T-helper 2 cell treated with Interferon-gamma antibody and Interleukin-4, amounts not matched to agents 100 ng/mL and 5 ng/mL, for 36 hours (primary cell): Measurements from ENCODE around the gene IFFO2. TPM values are rescaled to one million over a fixed set of nuclear protein-coding genes. Genes with fewer than 3 reads are reported as not detected.

Experiments used
- intact Hi-C: fragments of 100-400 bp; cut with micrococcal nuclease; formaldehyde crosslinking; loops from one replicate; pipeline ENCODE4 v1.15.1; 2023
- total RNA-seq: library from RNA; stranded (reverse); gene quantifications from 2 replicates; pipeline ENCODE4 v1.2.3, GENCODE V29; 2022

Gene IFFO2
- total RNA-seq, 1 donor from 2014 or later: 15.3 TPM

- intact Hi-C loops: no loop called here
Measured at GRCh38 chr1:18938008-18938706, 18.3 kb downstream of the IFFO2 start.

GRCh38 chr1:18937539-18937938, 18.9 kb downstream of the IFFO2 start:
- intact Hi-C loops: no loop called here

- intact Hi-C loops: no loop called here
Measured at GRCh38 chr1:18936814-18937481, 19.5 kb downstream of the IFFO2 start.

- intact Hi-C loops: no loop called here
Measured at GRCh38 chr1:18936471-18936813, 20.0 kb downstream of the IFFO2 start.

GRCh38 chr1:18934205-18935000, 22.1 kb downstream of the IFFO2 start:
- intact Hi-C loops: no loop called here

GRCh38 chr1:18932879-18933278, 23.6 kb downstream of the IFFO2 start:
- intact Hi-C loops: no loop called here

GRCh38 chr1:18932387-18932786, 24.1 kb downstream of the IFFO2 start:
- intact Hi-C loops: no loop called here

GRCh38 chr1:18931730-18932129, 24.7 kb downstream of the IFFO2 start:
- intact Hi-C loops: no loop called here

- intact Hi-C loops: no loop called here
Measured at GRCh38 chr1:18929686-18930085, 26.8 kb downstream of the IFFO2 start.

GRCh38 chr1:18928985-18929384, 27.5 kb downstream of the IFFO2 start:
- intact Hi-C loops: no loop called here

- intact Hi-C loops: no loop called here
Measured at GRCh38 chr1:18928406-18928805, 28.1 kb downstream of the IFFO2 start.

- intact Hi-C loops: loop anchor here (1.0 kb wide), 1 partner anchor 147 kb away; no protein-coding TSS in a partner anchor
Measured at GRCh38 chr1:18927654-18928272, 28.7 kb downstream of the IFFO2 start.

GRCh38 chr1:18927082-18927653, 29.3 kb downstream of the IFFO2 start:
- intact Hi-C loops: loop anchor here (1.0 kb wide), 1 partner anchor 147 kb away; no protein-coding TSS in a partner anchor

GRCh38 chr1:18926315-18927081, 30.0 kb downstream of the IFFO2 start:
- intact Hi-C loops: loop anchor here (1.0 kb wide), 4 partner anchors 24 to 148 kb away; partner anchors contain the start of genes ALDH4A1 and IFFO2

GRCh38 chr1:18925279-18925678, 31.2 kb downstream of the IFFO2 start:
- intact Hi-C loops: no loop called here

GRCh38 chr1:18924221-18924691, 32.2 kb downstream of the IFFO2 start:
- intact Hi-C loops: no loop called here

- intact Hi-C loops: no loop called here
Measured at GRCh38 chr1:18923756-18924211, 32.7 kb downstream of the IFFO2 start.

GRCh38 chr1:18922848-18923755, 33.4 kb downstream of the IFFO2 start:
- intact Hi-C loops: no loop called here

GRCh38 chr1:18922319-18922726, 34.2 kb downstream of the IFFO2 start:
- intact Hi-C loops: no loop called here
